Ishikawa (cell line): ENCODE measurements around the gene BAG5.

Source experiments
- MAX ChIP-seq: IDR thresholded peaks from 2 replicates; pipeline ENCODE4 v1.6.1; 2012
- RAD21 ChIP-seq: IDR thresholded peaks from 2 replicates; pipeline ENCODE4 v1.6.1; 2012; ENCODE audit warnings: low read depth
- ZBTB7A ChIP-seq: IDR thresholded peaks from 2 replicates; pipeline ENCODE4 v1.6.1; 2012; ENCODE audit warnings: low read depth

- TF ChIP-seq RAD21 = no peak
- TF ChIP-seq ZBTB7A = no peak
- no peak for TF ChIP-seq MAX
Observed at GRCh38 chr14:103581206-103581605, 18.7 kb upstream of the BAG5 start.
